Psoas muscle (tissue), 8 donors: ENCODE data around the gene RNLS. TPM values are rescaled to one million over a fixed set of nuclear protein-coding genes. Genes with fewer than 3 reads are reported as not detected.

Source experiments
- ATAC-seq, 4 donors: fragments of 200-7000 bp; cut with Tn5 transposase; one replicate each; pipeline ENCODE4 v1.9.1; 2020; ENCODE audit warnings: moderate library complexity in 3 of 4, mild to moderate bottlenecking in 2 of 4
- DNase-seq, 2 donors: peaks; one replicate each; pipeline ENCODE4 v3.0.0-alpha.2; 2020
- H3K27ac ChIP-seq: fragments of 200-600 bp; one replicate; pipeline ENCODE4 v1.8.0; 2022
- H3K27me3 ChIP-seq, 3 donors: fragments of 200-600 bp in 1 of 3; one replicate each; pipeline versions ENCODE4 v1.6.1 to v1.8.0; 2013 to 2022; ENCODE audit warnings: low read length in 2 of 3, mild to moderate bottlenecking in 2 of 3, moderate library complexity in 1 of 3; ENCODE audit not compliant: insufficient read depth in 3 of 3
- H3K36me3 ChIP-seq, 2 donors: fragments of 200-600 bp in 1 of 2; one replicate each; pipeline versions ENCODE4 v1.6.1 to v1.8.0; 2013 to 2022; ENCODE audit warnings: low read depth in 1 of 2, mild to moderate bottlenecking in 1 of 2, moderate library complexity in 1 of 2; ENCODE audit not compliant: insufficient read depth in 1 of 2
- H3K4me1 ChIP-seq: fragments of 200-600 bp; one replicate; pipeline ENCODE4 v1.8.0; 2022
- H3K4me3 ChIP-seq: fragments of 200-600 bp; one replicate; pipeline ENCODE4 v1.8.0; 2022; ENCODE audit warnings: mild to moderate bottlenecking
- H3K9me3 ChIP-seq: fragments of 200-600 bp; one replicate; pipeline ENCODE4 v1.8.0; 2022
- WGBS, 3 donors: extraction: QIAGEN DNeasy Blood & Tissue Kit; methylation state at CpG; one replicate each; pipeline versions ENCODE4 v1.1.6 to v1.1.7; 2013; 5-methylcytosine and 5-hydroxymethylcytosine counted together
- intact Hi-C, 2 donors: fragments of 100-400 bp; cut with DNase I; formaldehyde crosslinking; loops; one replicate each; pipeline versions ENCODE4 v1.11.0 to v1.14.2; 2022
- polyA plus RNA-seq, 3 donors: library from polyadenylated mRNA; stranded (reverse); fragments of 200-250 nt; gene quantifications; one replicate each; pipeline ENCODE4 v1.2.3, GENCODE V29; 2013
- total RNA-seq, 4 donors: library from RNA; stranded (reverse); fragmentation: NEBNext Ultra II Directional in 2 of 4; extraction: Animal tissue kit (Norgen Biotek cat#: 25700) in 2 of 4; gene quantifications; one replicate each; pipeline versions ENCODE4 v1.2.1 to v1.2.4, GENCODE V29; 2021 to 2023
- TF ChIP-seq, protein P1 (sequence below): fragments of 200-600 bp; IDR thresholded peaks from one replicate; pipeline ENCODE4 v1.8.0; 2022; ENCODE audit warnings: antibody characterized with exemption
- donor health status: healthy with polysubstance abuse.
- donor health status: DM: no; HTN: no; CAD: no; lungs with moderate emphysema.
- donor health status: Bipolar disorder and iron deficiency.
- donor health status: healthy.
- donor health status: DM: yes; HTN: yes; CAD: no.
- donor health status: DM: no; HTN: no; CAD: no.
- donor health status: DM: no; HTN: no; CAD: no.
- donor health status: DM: yes; HTN: yes; CAD: no.

RNLS gene
- total and polyA plus RNA-seq, 7 donors: 3.0 to 9.2 (median 6.7) TPM

DNA sequence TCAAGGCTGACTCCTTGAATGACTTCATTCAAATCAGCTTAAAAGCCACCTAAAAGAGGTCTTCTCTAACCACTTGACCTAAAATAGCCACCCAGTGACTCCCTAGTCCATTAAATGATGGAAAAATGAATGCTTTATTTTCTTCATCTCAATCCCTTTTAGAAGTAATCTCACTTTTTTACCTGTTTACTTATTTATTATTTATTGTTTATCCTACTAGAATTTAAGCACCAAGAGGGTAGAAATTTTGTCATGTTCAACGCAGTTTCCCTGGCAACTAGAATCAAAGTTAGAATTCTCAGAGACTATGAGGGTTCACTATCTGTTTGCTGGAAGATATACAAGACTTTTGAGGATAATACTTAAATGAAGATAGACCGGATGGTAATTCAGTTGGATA lies 3.3 kb upstream of the RNLS start, which contains the start of gene LIPJ:
Gene LIPJ (plus strand): TSS at position 301 of the 400 bp plus-strand sequence. CDS start 3,926 bp downstream, outside the sequence.
- no peaks in the 10 kb centered on the region for H3K4me1 ChIP-seq
- H3K27ac ChIP-seq: no peak within 1 kb of the TSS
- intact Hi-C loops: no loop called here
- DNase-seq (no peak), ATAC-seq (no peak)
- H3K4me3 ChIP-seq: no peak within 1 kb of the TSS
- no peaks in the 10 kb centered on the region for H3K27me3 ChIP-seq
- TF ChIP-seq, protein P1, sequence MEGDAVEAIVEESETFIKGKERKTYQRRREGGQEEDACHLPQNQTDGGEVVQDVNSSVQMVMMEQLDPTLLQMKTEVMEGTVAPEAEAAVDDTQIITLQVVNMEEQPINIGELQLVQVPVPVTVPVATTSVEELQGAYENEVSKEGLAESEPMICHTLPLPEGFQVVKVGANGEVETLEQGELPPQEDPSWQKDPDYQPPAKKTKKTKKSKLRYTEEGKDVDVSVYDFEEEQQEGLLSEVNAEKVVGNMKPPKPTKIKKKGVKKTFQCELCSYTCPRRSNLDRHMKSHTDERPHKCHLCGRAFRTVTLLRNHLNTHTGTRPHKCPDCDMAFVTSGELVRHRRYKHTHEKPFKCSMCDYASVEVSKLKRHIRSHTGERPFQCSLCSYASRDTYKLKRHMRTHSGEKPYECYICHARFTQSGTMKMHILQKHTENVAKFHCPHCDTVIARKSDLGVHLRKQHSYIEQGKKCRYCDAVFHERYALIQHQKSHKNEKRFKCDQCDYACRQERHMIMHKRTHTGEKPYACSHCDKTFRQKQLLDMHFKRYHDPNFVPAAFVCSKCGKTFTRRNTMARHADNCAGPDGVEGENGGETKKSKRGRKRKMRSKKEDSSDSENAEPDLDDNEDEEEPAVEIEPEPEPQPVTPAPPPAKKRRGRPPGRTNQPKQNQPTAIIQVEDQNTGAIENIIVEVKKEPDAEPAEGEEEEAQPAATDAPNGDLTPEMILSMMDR: no peak
- 87 to 93% (median 90%) methylated on average over 2 of the region's 2 CpGs for WGBS, 3 donors
- H3K9me3 ChIP-seq: no peaks in the 10 kb centered on the region
- no peaks in the 10 kb centered on the region for H3K36me3 ChIP-seq

GRCh38 chr10:88583584-88583957 lies 453 bp upstream of the RNLS start:
- H3K4me3 ChIP-seq: peak overlapping the region; percentile 88
- H3K27me3 ChIP-seq: no peaks in the 10 kb centered on the region
- no peak for ATAC-seq
- no peaks in the 10 kb centered on the region for H3K4me1 ChIP-seq
- WGBS, 3 donors: 59 to 63% (median 59%) methylated on average over 7 of the region's 7 CpGs
- TF ChIP-seq, protein P1: no peak
- peaks cover 0 to 5% of the 10 kb centered on the region in 2 donors for H3K36me3 ChIP-seq
- H3K27ac ChIP-seq: peak overlapping the region; percentile 92
- DNase-seq: no peak
- no peaks in the 10 kb centered on the region for H3K9me3 ChIP-seq
- intact Hi-C loops: no loop called here

GRCh38 chr10:88582411-88582805 lies 710 bp downstream of the RNLS start:
- DNase-seq (no peak), ATAC-seq (peak in 1 of 4 donors; percentile 2)
- no peaks in the 10 kb centered on the region for H3K27me3 ChIP-seq
- TF ChIP-seq, protein P1: no peak
- 6 to 23% (median 13%) methylated on average over 3 to 4 of the region's 4 CpGs for WGBS, 3 donors
- intact Hi-C loops: no loop called here
- no peaks in the 10 kb centered on the region for H3K9me3 ChIP-seq
- no peaks in the 10 kb centered on the region for H3K4me1 ChIP-seq
- peak overlapping the region; percentile 88 for H3K4me3 ChIP-seq
- peaks cover 0 to 5% of the 10 kb centered on the region in 2 donors for H3K36me3 ChIP-seq
- H3K27ac ChIP-seq: peak overlapping the region; percentile 92

- intact Hi-C loops: no loop called here
- no peaks in the 10 kb centered on the region for H3K4me1 ChIP-seq
- no peaks in the 10 kb centered on the region for H3K36me3 ChIP-seq
- H3K27ac ChIP-seq: no peak overlapping the region
- no peak for DNase-seq
- WGBS, 3 donors: 9 to 16% (median 11%) methylated on average over 1 of the region's 1 CpG
- H3K4me3 ChIP-seq: no peak overlapping the region
- no peaks in the 10 kb centered on the region for H3K9me3 ChIP-seq
- peak in 1 of 4 donors; percentile 67 for ATAC-seq
- no peaks in the 10 kb centered on the region for H3K27me3 ChIP-seq
- TF ChIP-seq, protein P1: peak; percentile 19
Observed at GRCh38 chr10:88565072-88565471, 18.0 kb downstream of the RNLS start.

GRCh38 chr10:88562152-88562551 lies 21.0 kb downstream of the RNLS start:
- Histone ChIP-seq H3K4me3 (no peak overlapping the region), H3K27me3 (no peaks in the 10 kb centered on the region), H3K36me3 (no peaks in the 10 kb centered on the region), H3K4me1 (no peaks in the 10 kb centered on the region), H3K9me3 (no peaks in the 10 kb centered on the region), H3K27ac (no peak overlapping the region)
- TF ChIP-seq, protein P1: no peak
- no peak for DNase-seq
- intact Hi-C loops: no loop called here
- ATAC-seq: no peak
- WGBS, 3 donors: 96 to 100% (median 98%) methylated on average over 1 of the region's 1 CpG
